ENCODE data around the gene ZNF277. TPM values are rescaled to one million over a fixed set of nuclear protein-coding genes. Genes with fewer than 3 reads are reported as not detected.

The ZNF277 gene
- polyA plus RNA-seq, 2 of the 4 experiments (the other 2 are of a cell fraction) = 23.4 to 31.9 TPM

DNA sequence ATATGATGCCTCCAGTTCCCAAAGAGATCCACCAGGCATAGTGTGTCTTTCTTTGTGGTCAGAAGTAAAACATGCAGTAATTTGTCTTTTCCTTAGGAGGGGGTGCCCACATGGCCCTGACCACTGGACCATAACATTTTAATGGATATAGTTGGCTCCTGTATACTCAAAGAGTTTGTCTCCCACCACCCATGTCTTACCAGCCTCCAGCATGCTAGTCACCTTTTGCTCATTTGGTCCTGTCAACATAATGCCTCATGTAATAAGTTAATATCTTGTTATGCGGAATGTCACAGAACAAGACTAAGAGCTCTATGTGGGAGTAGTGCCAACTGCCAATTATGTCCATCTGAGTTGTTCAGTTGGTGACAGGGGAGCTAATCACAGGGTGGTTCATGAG is 160.4 kb downstream of the ZNF277 start (continued):
- TF ChIP-seq CBX2 (IDR thresholded peaks at IDR 0.05; ENCODE audit: borderline replicate concordance, low read depth) = no peak
- TF ChIP-seq HOXB13 (CRISPR knock-in tag; IDR thresholded peaks at IDR 0.05; ENCODE audit: low read depth) = no peak
- TF ChIP-seq, protein P1, sequence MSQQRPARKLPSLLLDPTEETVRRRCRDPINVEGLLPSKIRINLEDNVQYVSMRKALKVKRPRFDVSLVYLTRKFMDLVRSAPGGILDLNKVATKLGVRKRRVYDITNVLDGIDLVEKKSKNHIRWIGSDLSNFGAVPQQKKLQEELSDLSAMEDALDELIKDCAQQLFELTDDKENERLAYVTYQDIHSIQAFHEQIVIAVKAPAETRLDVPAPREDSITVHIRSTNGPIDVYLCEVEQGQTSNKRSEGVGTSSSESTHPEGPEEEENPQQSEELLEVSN (IDR thresholded peaks at IDR 0.05; ENCODE audit: borderline replicate concordance, low read depth) = no peak
- TF ChIP-seq RARB (CRISPR knock-in tag; IDR thresholded peaks at IDR 0.05) = no peak
- TF ChIP-seq KDM5A (IDR thresholded peaks at IDR 0.05) = no peak

DNA sequence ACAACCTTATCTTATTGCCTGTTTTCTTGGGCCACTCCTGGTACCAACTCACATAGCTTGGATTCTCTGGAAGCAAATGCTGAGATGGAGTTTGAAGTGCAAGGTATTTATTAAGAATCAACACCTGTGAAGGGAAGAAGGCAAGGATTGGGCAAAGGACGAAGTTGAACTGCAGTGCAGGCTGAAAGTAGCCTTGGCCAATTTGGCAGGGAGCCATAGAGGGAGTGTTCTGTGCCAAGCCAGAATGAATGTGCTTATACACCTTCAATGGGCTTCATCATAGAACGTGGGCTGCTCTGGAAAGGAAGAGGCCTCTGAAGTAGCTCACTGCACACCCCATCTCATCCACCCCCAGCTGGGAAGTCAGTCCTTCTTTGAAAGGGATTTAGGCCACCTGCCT is 163.9 kb downstream of the ZNF277 start:
- ChIA-PET CTCF (interaction anchor here (0.6 kb wide), 1 partner anchor 11 kb away, joined by 3 read pairs; no protein-coding TSS in a partner anchor), POLR2A (no interaction called here)
- Histone ChIP-seq H3K4me2 (no peak overlapping the region), H3K27ac (no peak overlapping the region), H3K4me3 (no peak overlapping the region), H3K4me1 (no peaks in the 10 kb centered on the region), H3K9me3 (no peaks in the 10 kb centered on the region)
- no peak for TF ChIP-seq ESRRA (IDR thresholded peaks at IDR 0.05; ENCODE audit: borderline replicate concordance, low read length)
- no peak for TF ChIP-seq POLR2AphosphoS2 (conservative IDR thresholded peaks at IDR 0.05; ENCODE audit: low read length)
- ATAC-seq (no peak), FAIRE-seq (no peak), DNase-seq (ENCODE audit: low read depth in 1 of 2, low spot score in 1 of 2) (no peak)
- WGBS (ENCODE audit: missing lambda C conversion rate) = 16% methylated on average over 2 of the region's 2 CpGs

DNA sequence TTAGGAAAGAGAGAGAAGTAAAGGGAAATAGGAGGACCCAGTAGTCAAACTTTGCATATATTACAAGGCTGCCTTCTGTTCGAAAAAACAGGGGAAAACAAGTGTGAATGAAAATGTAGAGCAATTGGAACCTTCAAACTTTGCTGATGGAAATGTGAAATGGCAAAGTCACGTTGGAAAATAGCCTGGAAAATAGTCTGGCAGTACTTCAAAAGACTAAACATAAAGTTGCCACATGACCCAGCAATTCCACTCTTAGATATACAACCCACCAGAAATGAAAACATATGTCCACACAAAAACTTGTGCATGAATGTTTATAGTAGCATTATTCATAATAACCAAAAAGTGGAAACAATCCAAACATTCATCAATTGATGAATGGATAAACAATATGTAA is 165.2 kb downstream of the ZNF277 start:
- no peaks in the 10 kb centered on the region for H3K9me3 ChIP-seq
- ChIA-PET POLR2A (no interaction called here), CTCF (no interaction called here)
- ATAC-seq (no peak), DNase-seq (ENCODE audit: low read depth in 1 of 2, low spot score in 1 of 2) (no peak), FAIRE-seq (no peak)
- H3K4me3 ChIP-seq = no peak overlapping the region
- 9% methylated on average over 2 of the region's 2 CpGs for WGBS (ENCODE audit: missing lambda C conversion rate)
- no peak for TF ChIP-seq KDM1A (IDR thresholded peaks at IDR 0.05; ENCODE audit: low read depth)
- no peak for TF ChIP-seq CBX2 (IDR thresholded peaks at IDR 0.05; ENCODE audit: borderline replicate concordance, low read depth)
- no peak for TF ChIP-seq HOXB13 (CRISPR knock-in tag; IDR thresholded peaks at IDR 0.05; ENCODE audit: low read depth)
- no peak overlapping the region for H3K27ac ChIP-seq
- no peaks in the 10 kb centered on the region for H3K4me1 ChIP-seq
- no peak overlapping the region for H3K4me2 ChIP-seq

DNA sequence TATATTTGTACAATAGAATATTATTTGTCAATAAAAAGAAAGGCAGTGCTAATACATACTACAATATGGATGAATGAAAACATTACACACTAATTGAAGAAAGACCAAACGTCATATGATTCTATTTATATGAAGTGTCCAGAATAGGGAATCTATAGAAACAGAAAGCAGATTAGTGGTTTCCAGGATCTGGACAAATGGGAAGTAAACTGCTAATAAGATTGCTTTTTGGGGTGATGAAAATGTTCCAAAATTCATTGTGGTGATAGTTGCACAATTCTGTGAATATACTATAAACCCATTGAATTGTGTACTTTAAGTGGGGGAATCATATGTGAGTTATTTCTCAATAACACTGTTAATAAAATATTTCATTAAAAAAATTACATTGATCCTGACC is 165.6 kb downstream of the ZNF277 start:
- ChIA-PET POLR2A (no interaction called here), CTCF (no interaction called here)
- Histone ChIP-seq H3K9me3 (no peaks in the 10 kb centered on the region), H3K4me3 (no peak overlapping the region), H3K4me2 (no peak overlapping the region), H3K27ac (no peak overlapping the region), H3K4me1 (no peaks in the 10 kb centered on the region)
- FAIRE-seq (no peak), ATAC-seq (no peak), DNase-seq (ENCODE audit: low read depth in 1 of 2, low spot score in 1 of 2) (no peak)
- TF ChIP-seq MAZ (IDR thresholded peaks at IDR 0.05; ENCODE audit: borderline replicate concordance, low read depth, low read length) (no peak), ZC3H11A (IDR thresholded peaks at IDR 0.05) (no peak), BHLHE40 (IDR thresholded peaks at IDR 0.05; ENCODE audit: low read depth, low read length) (no peak), HEYL (CRISPR knock-in tag; IDR thresholded peaks at IDR 0.05) (no peak), HOXA7 (CRISPR knock-in tag; IDR thresholded peaks at IDR 0.05) (no peak), RFX5 (IDR thresholded peaks at IDR 0.05) (no peak), MYC (IDR thresholded peaks at IDR 0.05; ENCODE audit: borderline replicate concordance, low read length) (no peak), ZNF302 (CRISPR knock-in tag; IDR thresholded peaks at IDR 0.05) (no peak), RAD21 (conservative IDR thresholded peaks at IDR 0.05 in 1 of 2, IDR thresholded peaks at IDR 0.05 in 1 of 2) (no peak), SMC3 (IDR thresholded peaks at IDR 0.05) (no peak), NPAS2 (CRISPR knock-in tag; IDR thresholded peaks at IDR 0.05; ENCODE audit: borderline replicate concordance) (no peak), EHMT2 (IDR thresholded peaks at IDR 0.05; ENCODE audit: low read depth) (no peak), SREBF2 (IDR thresholded peaks at IDR 0.05) (no peak)
- TF ChIP-seq, protein P2, sequence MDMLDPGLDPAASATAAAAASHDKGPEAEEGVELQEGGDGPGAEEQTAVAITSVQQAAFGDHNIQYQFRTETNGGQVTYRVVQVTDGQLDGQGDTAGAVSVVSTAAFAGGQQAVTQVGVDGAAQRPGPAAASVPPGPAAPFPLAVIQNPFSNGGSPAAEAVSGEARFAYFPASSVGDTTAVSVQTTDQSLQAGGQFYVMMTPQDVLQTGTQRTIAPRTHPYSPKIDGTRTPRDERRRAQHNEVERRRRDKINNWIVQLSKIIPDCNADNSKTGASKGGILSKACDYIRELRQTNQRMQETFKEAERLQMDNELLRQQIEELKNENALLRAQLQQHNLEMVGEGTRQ (IDR thresholded peaks at IDR 0.05) = no peak
- TF ChIP-seq, protein P3, sequence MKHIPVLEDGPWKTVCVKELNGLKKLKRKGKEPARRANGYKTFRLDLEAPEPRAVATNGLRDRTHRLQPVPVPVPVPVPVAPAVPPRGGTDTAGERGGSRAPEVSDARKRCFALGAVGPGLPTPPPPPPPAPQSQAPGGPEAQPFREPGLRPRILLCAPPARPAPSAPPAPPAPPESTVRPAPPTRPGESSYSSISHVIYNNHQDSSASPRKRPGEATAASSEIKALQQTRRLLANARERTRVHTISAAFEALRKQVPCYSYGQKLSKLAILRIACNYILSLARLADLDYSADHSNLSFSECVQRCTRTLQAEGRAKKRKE (CRISPR knock-in tag; IDR thresholded peaks at IDR 0.05; ENCODE audit: low read depth) = no peak
- TF ChIP-seq, protein P4, sequence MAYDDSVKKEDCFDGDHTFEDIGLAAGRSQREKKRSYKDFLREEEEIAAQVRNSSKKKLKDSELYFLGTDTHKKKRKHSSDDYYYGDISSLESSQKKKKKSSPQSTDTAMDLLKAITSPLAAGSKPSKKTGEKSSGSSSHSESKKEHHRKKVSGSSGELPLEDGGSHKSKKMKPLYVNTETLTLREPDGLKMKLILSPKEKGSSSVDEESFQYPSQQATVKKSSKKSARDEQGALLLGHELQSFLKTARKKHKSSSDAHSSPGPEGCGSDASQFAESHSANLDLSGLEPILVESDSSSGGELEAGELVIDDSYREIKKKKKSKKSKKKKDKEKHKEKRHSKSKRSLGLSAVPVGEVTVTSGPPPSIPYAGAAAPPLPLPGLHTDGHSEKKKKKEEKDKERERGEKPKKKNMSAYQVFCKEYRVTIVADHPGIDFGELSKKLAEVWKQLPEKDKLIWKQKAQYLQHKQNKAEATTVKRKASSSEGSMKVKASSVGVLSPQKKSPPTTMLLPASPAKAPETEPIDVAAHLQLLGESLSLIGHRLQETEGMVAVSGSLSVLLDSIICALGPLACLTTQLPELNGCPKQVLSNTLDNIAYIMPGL (CRISPR knock-in tag; IDR thresholded peaks at IDR 0.05; ENCODE audit: borderline replicate concordance) = no peak
- TF ChIP-seq, protein P5, sequence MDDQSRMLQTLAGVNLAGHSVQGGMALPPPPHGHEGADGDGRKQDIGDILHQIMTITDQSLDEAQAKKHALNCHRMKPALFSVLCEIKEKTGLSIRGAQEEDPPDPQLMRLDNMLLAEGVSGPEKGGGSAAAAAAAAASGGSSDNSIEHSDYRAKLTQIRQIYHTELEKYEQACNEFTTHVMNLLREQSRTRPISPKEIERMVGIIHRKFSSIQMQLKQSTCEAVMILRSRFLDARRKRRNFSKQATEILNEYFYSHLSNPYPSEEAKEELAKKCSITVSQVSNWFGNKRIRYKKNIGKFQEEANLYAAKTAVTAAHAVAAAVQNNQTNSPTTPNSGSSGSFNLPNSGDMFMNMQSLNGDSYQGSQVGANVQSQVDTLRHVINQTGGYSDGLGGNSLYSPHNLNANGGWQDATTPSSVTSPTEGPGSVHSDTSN (IDR thresholded peaks at IDR 0.05) = no peak
- WGBS (ENCODE audit: missing lambda C conversion rate) = 39% methylated on average over 1 of the region's 1 CpG
